ENCODE measurements around the gene MED15. TPM values are rescaled to one million over a fixed set of nuclear protein-coding genes. Genes with fewer than 3 reads are reported as not detected.
A peak's percentile ranks its signal among the peaks of the same experiment; 100 is the strongest.

The MED15 gene
- total and polyA plus RNA-seq, 3 donors from 2014 or later, result 71.0 to 101 (median 81.6) TPM

- TF ChIP-seq POLR2A (IDR thresholded peaks at IDR 0.05), result no peak
- TF ChIP-seq CTCF (IDR thresholded peaks at IDR 0.05), result peak; percentile 76 to 91 (median 91)
- Histone ChIP-seq H3K27me3 (no peaks in the 10 kb centered on the region), H3K9me3 (no peaks in the 10 kb centered on the region), H3K4me1 (peaks cover 4% of the 10 kb centered on the region), H3K27ac (peak overlapping the region; percentile 92 to 97), H3K4me3 (peak overlapping the region; percentile 74 to 82), H3K36me3 (ENCODE audit: low read depth, missing control alignments) (no peaks in the 10 kb centered on the region)
- WGBS, 2 donors, result 1% methylated on average over 36 to 46 of the region's 54 CpGs
- peak; percentile 91 for DNase-seq
- intact Hi-C loops (cut with DNase I; ENCODE audit: low total_unique reads), result loop anchor here (5.0 to 10.0 kb wide), 2 partner anchors 71 kb away; no protein-coding TSS in a partner anchor
Measured at GRCh38 chr22:20495861-20496681, 11.3 kb upstream of the MED15 start.

DNA sequence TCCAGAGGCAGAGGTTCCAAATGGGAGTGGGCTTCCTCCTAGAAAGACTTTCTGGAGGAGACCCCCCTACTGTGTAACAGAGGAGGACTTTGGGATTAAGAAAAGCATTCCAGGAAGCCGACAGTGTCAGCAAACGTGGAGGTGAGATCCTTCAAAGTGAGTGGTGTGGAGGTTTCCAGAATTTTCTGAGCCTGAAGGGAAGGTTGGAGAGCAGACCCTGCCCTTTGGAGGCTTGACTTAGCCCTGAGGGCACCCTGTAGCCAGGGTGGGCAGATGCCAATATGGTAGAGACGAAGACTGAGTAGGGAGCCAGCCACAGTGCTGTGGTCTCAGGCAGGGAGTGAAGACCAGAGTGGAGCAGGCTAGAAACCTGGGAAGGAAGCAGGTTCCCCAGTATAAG lies 10.0 kb upstream of the MED15 start:
- H3K9me3 ChIP-seq, result no peaks in the 10 kb centered on the region
- H3K4me3 ChIP-seq, result peak overlapping the region in 1 of 2 donors; percentile 82
- no peak for DNase-seq
- 77 to 88% methylated on average over 3 of the region's 3 CpGs for WGBS, 2 donors
- TF ChIP-seq POLR2A (IDR thresholded peaks at IDR 0.05) (no peak), CTCF (IDR thresholded peaks at IDR 0.05) (no peak)
- no peak overlapping the region for H3K27ac ChIP-seq
- intact Hi-C loops (cut with DNase I; ENCODE audit: low total_unique reads), result loop anchor here (5.0 to 10.0 kb wide), 2 partner anchors 70 to 73 kb away; no protein-coding TSS in a partner anchor
- H3K36me3 ChIP-seq (ENCODE audit: low read depth, missing control alignments), result no peaks in the 10 kb centered on the region
- H3K27me3 ChIP-seq, result no peaks in the 10 kb centered on the region
- peaks cover 4% of the 10 kb centered on the region for H3K4me1 ChIP-seq

GRCh38 chr22:20498913-20499312 lies 8.5 kb upstream of the MED15 start:
- Histone ChIP-seq H3K9me3 (no peaks in the 10 kb centered on the region), H3K4me3 (no peak overlapping the region), H3K4me1 (peaks cover 4% of the 10 kb centered on the region), H3K27ac (no peak overlapping the region), H3K27me3 (no peaks in the 10 kb centered on the region), H3K36me3 (ENCODE audit: low read depth, missing control alignments) (no peaks in the 10 kb centered on the region)
- TF ChIP-seq POLR2A (IDR thresholded peaks at IDR 0.05), result no peak
- TF ChIP-seq CTCF (IDR thresholded peaks at IDR 0.05), result no peak
- 78 to 83% methylated on average over 3 of the region's 3 CpGs for WGBS, 2 donors
- DNase-seq, result no peak
- intact Hi-C loops (cut with DNase I; ENCODE audit: low total_unique reads), result loop anchor here (5.0 to 10.0 kb wide), 2 partner anchors 68 to 74 kb away; no protein-coding TSS in a partner anchor

GRCh38 chr22:20499769-20500168 lies 7.6 kb upstream of the MED15 start:
- Histone ChIP-seq H3K9me3 (no peaks in the 10 kb centered on the region), H3K4me3 (no peak overlapping the region), H3K27ac (no peak overlapping the region), H3K36me3 (ENCODE audit: low read depth, missing control alignments) (no peaks in the 10 kb centered on the region), H3K4me1 (peaks cover 4% of the 10 kb centered on the region), H3K27me3 (no peaks in the 10 kb centered on the region)
- no peak for DNase-seq
- TF ChIP-seq POLR2A (IDR thresholded peaks at IDR 0.05), result no peak
- no peak for TF ChIP-seq CTCF (IDR thresholded peaks at IDR 0.05)
- WGBS, 2 donors, result 92 to 95% methylated on average over 7 of the region's 7 CpGs
- intact Hi-C loops (cut with DNase I; ENCODE audit: low total_unique reads), result loop anchor here (5.0 to 10.0 kb wide), 2 partner anchors 68 to 75 kb away; no protein-coding TSS in a partner anchor
